Embryonic facial prominence (tissue), 1 donor: ENCODE data around the gene ALPG.
"Not testable (repeated sequence)": the region's sequence is repeated elsewhere in the genome, so short reads cannot be mapped to it uniquely, and the experiment has no call there.

ENCODE experiments used
- DNase-seq: peaks from one replicate; pipeline ENCODE4 v3.0.0-alpha.2; 2016; ENCODE audit errors: extremely low spot score

The ALPG gene

DNA sequence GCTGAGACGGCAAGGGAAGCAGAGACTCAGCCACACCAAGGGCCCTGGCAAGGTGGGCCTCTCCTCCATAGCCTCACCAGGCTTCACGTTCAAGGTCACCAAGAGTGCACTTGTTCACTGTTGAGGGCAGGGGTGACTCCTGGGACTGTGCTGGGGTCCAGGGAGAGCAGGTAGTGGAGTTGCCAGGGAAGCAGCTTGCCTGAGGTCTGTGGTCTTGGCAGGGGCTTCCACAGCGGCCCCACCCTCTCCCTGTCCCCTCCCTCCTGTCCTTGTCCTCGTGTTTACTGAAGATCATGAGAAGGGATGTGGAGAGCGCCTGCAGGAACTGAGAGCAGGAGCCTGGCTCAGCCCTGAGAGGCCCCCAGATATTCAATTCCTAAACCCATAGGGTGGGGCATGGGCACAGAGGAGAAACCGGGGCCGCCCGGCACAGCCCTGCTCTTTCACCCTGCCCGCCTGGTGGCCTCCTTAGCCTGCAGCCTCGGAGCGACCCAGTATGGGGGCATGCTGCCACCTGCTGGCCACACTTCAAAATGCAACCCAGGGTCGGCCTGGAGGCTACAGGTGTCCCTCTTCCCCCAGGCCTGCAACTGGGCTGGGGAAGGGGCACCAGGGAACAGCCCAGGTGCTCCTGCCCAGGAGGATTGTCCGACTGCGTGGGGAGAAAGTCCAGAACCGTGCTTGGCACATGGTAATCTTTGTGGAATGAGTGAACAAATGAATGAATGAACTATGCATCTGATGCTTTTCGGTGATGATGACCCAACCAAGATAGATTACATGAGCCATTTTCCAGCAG, 33.8 kb downstream of the ALPG start:
- DNase-seq: not testable (repeated sequence)

DNA sequence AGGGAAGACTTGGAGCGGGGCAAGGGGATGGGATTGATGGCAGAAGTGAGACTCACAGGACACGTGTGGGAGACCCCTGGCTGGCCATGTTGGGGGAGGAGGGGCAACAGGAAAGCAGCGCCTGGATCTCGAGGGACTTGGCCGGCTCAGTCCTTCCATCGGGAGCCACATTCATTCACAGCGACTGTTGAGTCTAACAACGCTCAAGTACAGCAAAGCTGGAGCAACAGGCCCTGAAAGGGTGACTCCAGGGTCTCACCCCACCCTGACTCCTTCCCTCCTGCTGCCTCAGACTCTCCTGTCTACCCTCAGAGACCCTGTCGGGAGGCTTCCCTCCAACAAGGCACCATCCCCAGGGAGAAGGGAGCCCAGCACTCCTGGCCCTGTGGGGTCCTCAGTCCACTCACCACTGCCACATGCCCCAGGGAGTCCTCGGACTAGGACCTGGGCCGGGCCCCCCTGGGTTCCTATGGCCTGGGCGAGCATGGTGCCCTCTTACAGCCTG, 34.6 kb downstream of the ALPG start:
- DNase-seq: no peak

DNA sequence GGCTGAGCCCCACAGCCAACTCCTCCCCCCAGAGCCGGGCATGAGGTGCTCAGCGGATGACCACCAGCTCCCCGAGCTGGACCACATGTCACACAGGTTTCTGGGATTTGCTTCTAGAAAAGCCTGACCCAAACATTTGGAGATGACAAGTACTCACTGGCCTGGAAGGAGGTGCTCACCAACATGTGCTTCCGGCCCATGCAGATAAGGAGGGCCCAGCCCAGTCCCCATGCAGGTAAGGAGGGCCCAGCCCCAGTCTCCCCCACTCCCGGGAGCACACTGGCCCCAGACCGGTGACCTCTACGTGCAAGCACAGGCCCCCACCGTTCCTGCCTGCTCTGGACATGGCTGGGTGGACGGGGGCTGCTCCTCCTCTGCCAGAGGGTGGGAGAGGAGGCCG, 35.3 kb downstream of the ALPG start:
- DNase-seq: not testable (repeated sequence)

GRCh38 chr2:232442431-232442830, 35.8 kb downstream of the ALPG start:
- not testable (repeated sequence) for DNase-seq

- not testable (repeated sequence) for DNase-seq
Observed at GRCh38 chr2:232443047-232443446, 36.4 kb downstream of the ALPG start.

GRCh38 chr2:232443669-232444408, 37.2 kb downstream of the ALPG start:
- DNase-seq: not testable (repeated sequence)

GRCh38 chr2:232444409-232445148, 37.9 kb downstream of the ALPG start:
- no peak for DNase-seq

- DNase-seq: not testable (repeated sequence)
Observed at GRCh38 chr2:232445149-232445885, 38.7 kb downstream of the ALPG start.

GRCh38 chr2:232446266-232446777, 39.7 kb downstream of the ALPG start:
- DNase-seq: not testable (repeated sequence)

DNA sequence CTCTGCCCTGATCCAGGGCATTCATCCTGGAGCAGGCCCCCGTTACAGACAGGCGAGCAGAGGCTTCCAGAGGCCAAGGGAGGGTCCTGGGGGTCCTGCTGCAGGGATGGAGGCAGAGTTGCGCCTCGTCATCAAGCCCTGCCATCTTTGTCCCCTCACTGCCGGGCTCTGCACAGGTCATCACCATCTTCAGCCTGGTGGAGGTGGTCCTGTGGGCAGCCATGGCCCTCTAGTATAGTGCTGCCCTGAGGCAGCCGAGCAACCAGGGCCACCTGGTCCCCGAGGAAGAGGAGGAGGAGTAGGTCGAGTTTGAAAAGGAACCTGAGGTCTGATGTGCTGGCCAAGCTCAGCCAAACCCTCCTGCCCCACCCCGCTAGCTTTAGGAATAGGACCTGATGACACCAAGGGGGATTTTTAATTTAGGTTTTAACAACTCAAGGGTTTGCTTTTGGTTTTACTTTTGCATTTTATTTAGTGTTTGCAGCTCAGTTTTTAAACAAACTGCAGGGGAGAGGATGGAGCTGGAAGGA, 40.5 kb downstream of the ALPG start:
- DNase-seq: no peak

DNA sequence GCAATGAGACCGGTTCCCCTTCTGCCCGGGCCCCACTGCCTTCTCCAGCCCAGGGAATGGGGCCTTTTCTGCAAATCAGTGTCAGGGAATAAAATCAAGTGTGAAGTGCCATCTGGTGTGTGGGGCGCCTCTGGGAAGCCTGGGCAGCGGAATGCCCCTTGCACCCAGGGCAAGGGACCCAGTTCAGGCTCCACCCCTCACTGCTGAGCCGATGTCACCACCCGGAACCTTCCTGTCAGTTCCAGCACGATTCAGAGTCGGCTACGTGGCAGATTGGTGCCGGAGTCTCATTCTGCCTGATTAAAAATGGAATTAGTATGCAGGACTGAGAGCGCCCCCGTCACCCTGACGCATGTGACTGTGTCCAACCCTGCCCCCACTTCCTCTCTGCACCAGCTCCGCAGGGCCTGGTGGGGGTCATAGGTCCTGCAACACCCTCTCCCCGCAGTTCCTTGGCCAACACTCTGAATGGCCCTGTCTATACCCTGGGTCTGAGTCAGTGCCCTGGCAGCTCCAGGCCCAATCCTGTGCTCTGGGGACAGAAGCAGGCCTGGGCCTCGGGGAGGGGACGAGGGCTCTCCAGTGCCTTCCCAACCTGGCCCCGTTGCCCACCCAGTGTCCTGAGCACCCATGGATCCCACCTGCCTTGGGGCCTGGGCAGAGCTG, 41.1 kb downstream of the ALPG start:
- DNase-seq: no peak

DNA sequence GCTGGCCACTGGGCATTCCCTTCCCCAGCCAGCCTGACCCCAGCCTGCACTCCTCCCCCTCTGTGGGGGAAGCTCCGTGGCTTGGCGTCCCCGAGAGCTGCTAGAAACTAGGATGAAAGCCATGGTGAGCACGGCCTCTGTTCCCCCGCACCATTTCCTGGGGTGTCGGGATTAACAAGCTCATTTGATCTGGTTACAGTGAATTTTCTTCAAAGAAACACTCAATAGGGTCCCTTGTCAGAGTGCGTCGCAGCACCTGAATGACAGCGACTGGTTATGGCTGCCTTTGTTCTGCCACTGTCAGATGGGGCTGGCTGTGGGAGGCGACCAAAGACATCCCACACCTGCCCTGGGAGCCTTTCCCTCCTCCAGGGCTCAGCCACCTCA, 41.7 kb downstream of the ALPG start:
- no peak for DNase-seq

GRCh38 chr2:232449964-232450363, 43.3 kb downstream of the ALPG start:
- no peak for DNase-seq

DNA sequence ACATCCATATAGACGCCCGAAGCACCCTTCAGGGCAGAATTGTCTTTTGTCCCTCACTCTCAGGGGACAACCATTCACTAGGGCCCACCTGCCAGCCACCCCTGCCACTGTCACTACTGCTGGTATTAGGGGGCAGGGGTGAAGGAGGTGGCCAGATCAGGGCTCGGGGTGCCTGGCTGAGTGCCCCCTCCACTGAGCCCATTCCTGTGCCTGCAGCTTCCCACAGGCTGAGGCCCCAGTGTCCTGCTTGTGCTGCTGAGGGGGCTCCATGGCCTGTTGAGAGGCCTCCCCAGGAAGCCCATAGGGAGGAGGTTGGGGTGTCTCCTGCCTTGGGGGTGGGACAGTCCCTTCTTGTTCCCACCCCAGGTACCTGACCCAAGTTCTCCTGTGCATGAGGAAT, 45.0 kb downstream of the ALPG start:
- not testable (repeated sequence) for DNase-seq

- no peak for DNase-seq
Observed at GRCh38 chr2:232454630-232455029, 48.0 kb downstream of the ALPG start.

GRCh38 chr2:232455426-232456255, 49.0 kb downstream of the ALPG start, which contains the start of gene ALPI:
TSS of gene ALPI (plus strand) at chr2:232456153. CDS start at chr2:232456200, 47 bp downstream.
- no peak for DNase-seq

DNA sequence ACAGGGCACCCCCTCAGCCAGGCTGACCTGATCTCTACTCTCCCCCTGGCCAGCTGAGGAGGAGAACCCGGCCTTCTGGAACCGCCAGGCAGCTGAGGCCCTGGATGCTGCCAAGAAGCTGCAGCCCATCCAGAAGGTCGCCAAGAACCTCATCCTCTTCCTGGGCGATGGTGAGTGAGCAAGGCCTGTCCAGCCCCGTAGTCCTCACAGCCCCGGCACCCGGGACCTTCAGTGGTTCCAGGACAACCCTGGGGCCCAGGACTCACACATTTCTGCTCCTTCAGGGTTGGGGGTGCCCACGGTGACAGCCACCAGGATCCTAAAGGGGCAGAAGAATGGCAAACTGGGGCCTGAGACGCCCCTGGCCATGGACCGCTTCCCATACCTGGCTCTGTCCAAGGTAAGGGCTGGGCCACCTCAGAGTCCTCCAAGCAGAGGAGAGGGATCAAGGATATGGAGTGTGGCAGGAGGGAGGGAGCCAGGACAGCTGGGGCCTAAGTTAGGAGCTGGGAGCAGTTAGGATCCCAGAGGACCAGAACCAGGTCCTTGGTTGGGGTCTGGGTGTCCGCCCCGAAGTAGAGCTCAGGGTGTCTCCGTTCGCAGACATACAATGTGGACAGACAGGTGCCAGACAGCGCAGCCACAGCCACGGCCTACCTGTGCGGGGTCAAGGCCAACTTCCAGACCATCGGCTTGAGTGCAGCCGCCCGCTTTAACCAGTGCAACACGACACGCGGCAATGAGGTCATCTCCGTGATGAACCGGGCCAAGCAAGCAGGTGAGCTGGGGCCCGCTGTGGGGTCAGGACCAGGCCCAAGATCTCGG, 49.9 kb downstream of the ALPG start:
- DNase-seq: no peak
